Smooth muscle cell of the brain vasculature (primary cell): Measurements from ENCODE around the gene USP6.
A peak's percentile ranks its signal among the peaks of the same experiment; 100 is the strongest.
"Not testable (repeated sequence)": the region's sequence is repeated elsewhere in the genome, so short reads cannot be mapped to it uniquely, and the experiment has no call there.

Experiments
- DNase-seq: peaks from one replicate; pipeline ENCODE4 v3.0.0-alpha.2; 2012; ENCODE audit warnings: low read depth, low spot score

USP6 gene

GRCh38 chr17:5191541-5192417 lies 75.9 kb downstream of the USP6 start, which contains the start of gene ZNF594:
Gene ZNF594 (minus strand): TSS chr17:5191868. CDS start chr17:5184256, 7,612 bp downstream.
- DNase-seq = peak; percentile 85

GRCh38 chr17:5194346-5194745 lies 78.5 kb downstream of the USP6 start:
- no peak for DNase-seq

GRCh38 chr17:5198472-5198871 lies 82.6 kb downstream of the USP6 start:
- no peak for DNase-seq

- no peak for DNase-seq
Measured at GRCh38 chr17:5200360-5200759, 84.5 kb downstream of the USP6 start.

GRCh38 chr17:5201011-5201410 lies 85.2 kb downstream of the USP6 start:
- no peak for DNase-seq

GRCh38 chr17:5203178-5203907 lies 87.5 kb downstream of the USP6 start:
- DNase-seq = no peak

- no peak for DNase-seq
Measured at GRCh38 chr17:5203908-5204294, 88.1 kb downstream of the USP6 start.

GRCh38 chr17:5209396-5209795 lies 93.6 kb downstream of the USP6 start:
- DNase-seq = no peak

- no peak for DNase-seq
Measured at GRCh38 chr17:5210091-5210490, 94.3 kb downstream of the USP6 start.

GRCh38 chr17:5210614-5211252 lies 94.9 kb downstream of the USP6 start:
- no peak for DNase-seq

- no peak for DNase-seq
Measured at GRCh38 chr17:5211458-5211857, 95.6 kb downstream of the USP6 start.

- not testable (repeated sequence) for DNase-seq
Measured at GRCh38 chr17:5217562-5217961, 101.7 kb downstream of the USP6 start.

GRCh38 chr17:5219536-5219935 lies 103.7 kb downstream of the USP6 start:
- DNase-seq = no peak

- no peak for DNase-seq
Measured at GRCh38 chr17:5220074-5220473, 104.2 kb downstream of the USP6 start.

- not testable (repeated sequence) for DNase-seq
Measured at GRCh38 chr17:5221912-5222311, 106.1 kb downstream of the USP6 start.
